CD4-positive, alpha-beta T cell treated with Interleukin-15 for 4 hours (primary cell): Measurements from ENCODE around the gene CHI3L1.

ENCODE experiments used
- DNase-seq: peaks from one replicate; pipeline ENCODE4 v3.0.0-alpha.2; 2020; ENCODE audit warnings: low spot score

Gene CHI3L1

DNA sequence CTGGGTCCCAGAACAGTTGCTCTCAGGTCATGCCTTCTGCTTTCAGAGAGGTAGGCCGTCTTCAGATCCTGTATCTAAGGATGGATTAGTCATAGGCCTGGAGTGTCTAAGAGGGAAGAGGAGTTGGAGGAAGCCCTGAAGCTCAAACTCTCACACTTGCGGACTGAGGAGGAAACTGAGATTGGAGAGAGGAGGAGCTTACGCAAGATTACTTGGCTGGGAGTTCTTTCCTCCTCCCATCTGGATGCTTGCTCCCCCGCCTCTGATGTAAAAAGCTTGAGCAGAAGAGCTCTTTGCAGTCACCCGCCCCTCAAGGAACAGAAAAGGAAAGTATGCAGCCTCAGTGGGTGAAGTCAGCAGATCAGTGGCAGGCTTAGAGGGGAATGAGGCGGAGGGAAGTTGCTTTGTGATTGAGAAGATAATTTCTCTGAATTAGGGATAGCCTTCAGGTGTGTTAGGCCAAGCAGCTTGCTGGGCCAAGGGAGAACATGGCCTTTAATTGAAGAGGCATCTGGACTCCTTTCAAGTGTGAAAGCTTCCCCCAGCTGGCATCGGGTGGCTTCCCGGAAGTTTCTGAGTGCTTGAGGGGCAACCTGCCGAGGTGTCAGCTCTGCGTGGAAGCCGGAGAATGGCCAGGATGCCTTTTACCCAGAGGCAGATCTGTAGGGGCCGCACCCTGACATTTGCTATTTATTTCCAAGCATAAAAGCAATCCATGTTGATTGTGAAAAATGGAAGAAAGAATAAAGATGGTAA lies 52.4 kb downstream of the CHI3L1 start:
- no peak for DNase-seq

DNA sequence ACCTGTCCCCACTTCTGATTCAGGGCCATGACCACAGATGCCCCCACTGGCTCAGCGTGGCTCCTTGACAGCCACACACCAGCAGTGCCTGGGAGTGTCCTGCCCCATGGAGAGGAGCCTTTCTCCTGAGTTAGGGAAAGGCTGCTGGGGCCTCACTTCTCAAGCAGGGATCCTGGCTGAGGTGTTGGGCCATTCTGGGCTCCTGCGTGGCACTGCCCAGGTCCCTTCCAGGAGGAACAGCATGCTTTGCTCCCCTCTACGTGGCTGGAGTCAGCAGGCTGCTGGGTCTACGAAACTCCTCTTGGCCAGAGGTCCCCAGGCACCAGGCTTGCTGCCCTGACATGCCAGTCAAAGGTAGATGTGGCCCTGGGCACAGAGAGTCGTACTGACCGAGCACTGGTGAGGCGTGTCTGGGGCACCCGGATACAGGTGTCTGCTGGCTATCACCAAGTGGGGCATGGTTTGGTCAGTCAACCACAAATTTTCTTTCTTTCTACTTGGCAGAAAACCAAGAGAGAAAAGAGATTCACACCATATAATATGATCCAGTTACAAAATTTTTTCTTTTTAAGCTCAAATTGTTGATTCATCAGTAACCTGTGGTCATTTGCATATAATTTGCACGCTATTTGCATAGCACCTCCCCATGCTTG lies 54.8 kb downstream of the CHI3L1 start:
- no peak for DNase-seq

DNA sequence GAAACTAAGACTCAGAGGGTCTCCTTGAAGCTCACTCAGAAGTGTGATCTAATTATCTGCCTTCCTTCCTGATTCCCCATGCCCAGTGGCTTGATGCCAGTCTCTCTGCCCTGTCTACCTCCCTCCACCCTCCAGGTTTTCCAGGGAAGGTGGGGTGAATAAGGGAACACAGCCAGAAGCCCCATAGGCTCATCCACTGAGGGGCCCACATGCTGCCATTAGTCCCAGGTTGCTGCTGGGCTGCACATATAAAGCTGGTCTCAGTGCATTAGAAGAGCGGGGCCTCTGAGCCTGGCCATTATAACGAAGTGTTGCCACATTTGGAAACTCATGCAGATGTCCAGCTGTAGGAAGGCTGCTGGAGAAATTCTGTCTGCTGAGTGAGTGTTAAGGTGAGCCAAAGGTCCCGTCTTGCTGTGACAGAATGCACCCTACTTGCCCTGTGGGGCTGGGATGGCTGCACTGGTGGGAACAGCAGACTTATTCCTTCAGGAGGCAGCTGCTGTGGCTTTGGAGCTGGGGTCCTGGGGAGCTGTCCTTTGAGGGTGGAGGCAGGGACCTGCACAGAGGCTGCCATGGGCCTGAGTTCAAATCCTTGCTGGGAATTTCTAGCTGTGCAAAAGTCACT lies 56.0 kb downstream of the CHI3L1 start:
- DNase-seq, result no peak

DNA sequence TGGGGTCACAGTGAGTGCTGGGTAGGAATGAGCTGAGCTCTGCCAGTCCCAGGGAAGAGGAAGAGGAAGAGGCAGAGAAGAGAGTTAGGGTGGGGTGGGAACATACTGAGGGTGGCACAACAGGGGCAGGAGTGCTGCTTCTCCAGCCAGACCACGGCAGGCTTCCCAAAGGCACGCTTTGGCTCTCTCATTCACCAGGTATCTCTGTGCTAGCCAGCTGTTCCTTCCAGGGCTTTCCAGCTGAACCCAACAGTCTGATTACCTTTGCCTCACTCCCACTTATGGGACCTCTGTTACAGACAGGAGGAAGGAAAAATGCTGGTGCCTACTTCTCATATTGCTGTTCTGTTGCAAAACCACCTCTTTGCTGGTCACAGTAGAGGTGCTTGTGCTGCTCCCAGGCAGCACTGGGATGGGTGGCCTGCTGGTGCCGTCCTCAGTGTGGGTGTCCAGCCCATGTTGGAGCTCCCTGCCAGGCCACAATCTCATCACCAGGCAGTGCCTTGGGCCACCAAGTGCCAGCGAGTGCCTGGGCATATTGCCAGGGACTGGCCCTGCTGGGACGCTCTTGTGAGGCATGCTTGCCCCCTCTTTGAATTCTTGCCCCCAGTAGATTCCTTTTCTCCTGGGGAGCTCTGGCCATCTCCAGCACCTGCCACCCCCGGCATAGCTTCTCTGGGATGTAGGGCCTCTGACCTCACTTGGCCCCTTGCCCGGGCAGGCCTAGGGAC lies 56.8 kb downstream of the CHI3L1 start:
- DNase-seq, result no peak
